Prostate gland (tissue), 2 donors: ENCODE data around the gene SPRR1B. TPM values are rescaled to one million over a fixed set of nuclear protein-coding genes. Genes with fewer than 3 reads are reported as not detected.
"Not testable (repeated sequence)": the region's sequence is repeated elsewhere in the genome, so short reads cannot be mapped to it uniquely, and the experiment has no call there.

ENCODE experiments used
- DNase-seq: peaks from one replicate; pipeline ENCODE4 v3.0.0-alpha.2; 2019; ENCODE audit warnings: low spot score
- H3K27ac ChIP-seq, 2 donors: fragments of 200-600 bp; sonication (generic); 2 replicates each; pipeline ENCODE4 v1.5.1; 2017 to 2019
- H3K27me3 ChIP-seq: fragments of 200-600 bp; sonication (generic); replicated peaks from 2 replicates; pipeline ENCODE4 v1.5.1; 2019; ENCODE audit not compliant: insufficient read depth
- H3K36me3 ChIP-seq, 2 donors: fragments of 200-600 bp; sonication (generic); 1 replicate in 1 of 2; 2 replicates in 1 of 2; pipeline versions ENCODE4 v1.5.1 to v1.8.1; 2017 to 2019
- H3K4me1 ChIP-seq: fragments of 200-600 bp; sonication (generic); replicated peaks from 2 replicates; pipeline ENCODE4 v1.5.1; 2019
- H3K4me3 ChIP-seq, 2 donors: fragments of 200-600 bp; sonication (generic); 2 replicates each; pipeline ENCODE4 v1.5.1; 2017 to 2019
- H3K9me3 ChIP-seq: fragments of 200-600 bp; sonication (generic); 2 replicates; pipeline ENCODE4 v1.5.1; 2017
- POLR2A ChIP-seq: fragments of 450-650 bp; IDR thresholded peaks from one replicate; pipeline ENCODE4 v1.6.1; 2016; ENCODE audit warnings: antibody characterized with exemption, mild to moderate bottlenecking
- POLR2AphosphoS5 ChIP-seq: sonication (generic); formaldehyde crosslinking; IDR thresholded peaks from one replicate; pipeline ENCODE4 v1.6.1; 2017; ENCODE audit warnings: antibody characterized with exemption
- whole genome bisulfite sequencing: methylation state at CpG from one replicate; pipeline ENCODE4 v1.1.5; 2018; 5-methylcytosine and 5-hydroxymethylcytosine counted together
- intact Hi-C: fragments of 100-400 bp; cut with DNase I; formaldehyde crosslinking; loops from one replicate; pipeline ENCODE4 v1.14.2; 2022
- total RNA-seq, 2 donors: library from RNA; depleted of rRNA; stranded (reverse); fragments of >200 nt; gene quantifications; one replicate each; pipeline ENCODE4 v1.1.0, GENCODE V29; 2016
- TF ChIP-seq, protein P1 (sequence below), 4 experiments: fragments of 200-600 bp in 2 of 4; fragments of 450-650 bp in 2 of 4; sonication (generic) in 2 of 4; IDR thresholded peaks; 1 replicate in 3 of 4; 2 replicates in 1 of 4; pipeline ENCODE4 v1.5.1; 2016 to 2019; ENCODE audit warnings: antibody characterized with exemption in 4 of 4, mild to moderate bottlenecking in 2 of 4, moderate library complexity in 2 of 4

The SPRR1B gene
- total RNA-seq, 2 donors from 2014 or later, result not detected

DNA sequence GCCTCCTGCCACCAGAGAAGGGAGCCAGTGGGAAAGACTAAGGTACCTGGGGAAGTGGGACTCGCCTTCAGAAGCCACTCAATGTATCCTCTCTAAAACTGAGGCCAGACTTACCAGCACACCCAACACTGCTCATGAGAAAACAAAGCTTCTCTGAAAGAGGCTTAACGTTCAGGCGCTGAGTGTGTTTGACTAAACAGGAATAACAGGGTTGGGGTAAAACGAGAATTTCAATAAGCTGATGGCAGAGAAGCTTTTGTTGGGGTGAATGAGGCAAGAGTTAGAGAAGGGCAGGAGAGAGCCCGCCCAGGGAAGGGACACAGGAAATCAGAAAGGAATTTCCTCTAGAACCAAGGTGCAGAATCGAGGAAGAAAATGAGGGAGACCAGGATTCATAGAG, 31.2 kb upstream of the SPRR1B start:
- intact Hi-C loops, result no loop called here
- 72% methylated on average over 6 of the region's 6 CpGs for WGBS

DNA sequence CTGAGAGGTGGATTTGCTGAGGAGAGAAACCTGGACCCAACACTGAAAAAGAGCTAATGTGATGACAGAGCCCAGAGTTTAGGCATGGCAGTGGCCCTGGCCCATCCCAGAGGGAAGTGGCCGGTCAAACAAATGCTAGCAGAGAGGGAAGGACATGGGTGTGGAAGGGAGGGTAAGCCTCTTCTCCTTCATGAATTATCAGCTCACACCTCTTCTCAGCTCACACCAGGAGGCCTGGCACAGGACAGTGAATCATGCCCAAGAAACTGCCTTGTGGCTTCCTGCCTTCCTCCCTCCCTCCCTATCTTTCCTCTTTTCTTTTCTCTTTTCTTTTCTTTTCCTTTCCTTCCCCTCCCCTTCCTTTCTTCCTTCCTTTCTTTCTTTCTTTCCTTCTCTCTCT, 30.7 kb upstream of the SPRR1B start:
- H3K36me3 ChIP-seq, result no peaks in the 10 kb centered on the region
- no peaks in the 10 kb centered on the region for H3K9me3 ChIP-seq
- H3K27me3 ChIP-seq, result no peaks in the 10 kb centered on the region
- TF ChIP-seq POLR2A (no peak), POLR2AphosphoS5 (no peak)
- TF ChIP-seq, protein P1, sequence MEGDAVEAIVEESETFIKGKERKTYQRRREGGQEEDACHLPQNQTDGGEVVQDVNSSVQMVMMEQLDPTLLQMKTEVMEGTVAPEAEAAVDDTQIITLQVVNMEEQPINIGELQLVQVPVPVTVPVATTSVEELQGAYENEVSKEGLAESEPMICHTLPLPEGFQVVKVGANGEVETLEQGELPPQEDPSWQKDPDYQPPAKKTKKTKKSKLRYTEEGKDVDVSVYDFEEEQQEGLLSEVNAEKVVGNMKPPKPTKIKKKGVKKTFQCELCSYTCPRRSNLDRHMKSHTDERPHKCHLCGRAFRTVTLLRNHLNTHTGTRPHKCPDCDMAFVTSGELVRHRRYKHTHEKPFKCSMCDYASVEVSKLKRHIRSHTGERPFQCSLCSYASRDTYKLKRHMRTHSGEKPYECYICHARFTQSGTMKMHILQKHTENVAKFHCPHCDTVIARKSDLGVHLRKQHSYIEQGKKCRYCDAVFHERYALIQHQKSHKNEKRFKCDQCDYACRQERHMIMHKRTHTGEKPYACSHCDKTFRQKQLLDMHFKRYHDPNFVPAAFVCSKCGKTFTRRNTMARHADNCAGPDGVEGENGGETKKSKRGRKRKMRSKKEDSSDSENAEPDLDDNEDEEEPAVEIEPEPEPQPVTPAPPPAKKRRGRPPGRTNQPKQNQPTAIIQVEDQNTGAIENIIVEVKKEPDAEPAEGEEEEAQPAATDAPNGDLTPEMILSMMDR (IDR thresholded peaks at IDR 0.05), result no peak
- H3K27ac ChIP-seq, result no peak overlapping the region
- WGBS, result 83% methylated on average over 1 of the region's 1 CpG
- DNase-seq, result no peak
- intact Hi-C loops, result no loop called here
- H3K4me3 ChIP-seq, result no peak overlapping the region
- no peaks in the 10 kb centered on the region for H3K4me1 ChIP-seq

More for the DNA sequence above, 31.2 kb upstream of the SPRR1B start:
- H3K36me3 ChIP-seq, result no peaks in the 10 kb centered on the region
- H3K4me1 ChIP-seq, result no peaks in the 10 kb centered on the region
- H3K9me3 ChIP-seq, result no peaks in the 10 kb centered on the region
- no peaks in the 10 kb centered on the region for H3K27me3 ChIP-seq
- H3K4me3 ChIP-seq, result no peak overlapping the region
- TF ChIP-seq POLR2AphosphoS5 (no peak), POLR2A (no peak)
- TF ChIP-seq, protein P1 (IDR thresholded peaks at IDR 0.05), result no peak
- no peak overlapping the region for H3K27ac ChIP-seq
- DNase-seq, result no peak

DNA sequence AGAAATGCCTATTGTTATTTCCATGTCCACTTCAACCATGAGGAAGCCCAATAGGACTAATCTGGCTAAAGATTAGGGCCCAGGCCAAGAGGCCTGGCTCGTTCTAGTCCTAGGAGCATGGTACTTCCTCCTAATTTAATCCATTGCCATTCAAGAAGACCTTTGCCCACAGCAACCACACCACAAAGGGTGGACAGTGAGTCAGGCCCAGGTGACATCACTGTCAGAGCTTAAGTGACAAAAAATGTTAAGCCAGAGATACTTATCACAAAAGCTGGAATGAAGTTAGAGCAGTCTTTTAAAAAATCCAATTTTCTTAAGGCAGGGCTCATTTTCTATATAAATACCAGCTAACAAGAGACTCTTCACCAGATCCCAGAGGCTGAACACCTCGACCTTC, 29.6 kb upstream of the SPRR1B start, which contains the start of gene SPRR3:
Gene SPRR3 (plus strand): TSS at position 368 of the 400 bp plus-strand sequence. CDS start 1,272 bp downstream, outside the sequence.
- H3K27me3 ChIP-seq, result no peaks in the 10 kb centered on the region
- H3K4me3 ChIP-seq, result no peak within 1 kb of the TSS
- H3K27ac ChIP-seq, result no peak within 1 kb of the TSS
- no peaks in the 10 kb centered on the region for H3K4me1 ChIP-seq
- H3K9me3 ChIP-seq, result no peaks in the 10 kb centered on the region
- TF ChIP-seq, protein P1 (IDR thresholded peaks at IDR 0.05), result no peak
- TF ChIP-seq POLR2AphosphoS5 (no peak), POLR2A (no peak)
- no peaks in the 10 kb centered on the region for H3K36me3 ChIP-seq
- WGBS, result 81% methylated on average over 2 of the region's 2 CpGs
- DNase-seq, result no peak
- intact Hi-C loops, result no loop called here

- H3K36me3 ChIP-seq, H3K27me3 ChIP-seq, H3K27ac ChIP-seq, intact Hi-C loops, H3K9me3 ChIP-seq, H3K4me1 ChIP-seq, H3K4me3 ChIP-seq, DNase-seq: not testable (repeated sequence)
- WGBS, result 85% methylated on average over 8 of the region's 8 CpGs
Observed at GRCh38 chr1:153011235-153011758, 19.7 kb upstream of the SPRR1B start.

DNA sequence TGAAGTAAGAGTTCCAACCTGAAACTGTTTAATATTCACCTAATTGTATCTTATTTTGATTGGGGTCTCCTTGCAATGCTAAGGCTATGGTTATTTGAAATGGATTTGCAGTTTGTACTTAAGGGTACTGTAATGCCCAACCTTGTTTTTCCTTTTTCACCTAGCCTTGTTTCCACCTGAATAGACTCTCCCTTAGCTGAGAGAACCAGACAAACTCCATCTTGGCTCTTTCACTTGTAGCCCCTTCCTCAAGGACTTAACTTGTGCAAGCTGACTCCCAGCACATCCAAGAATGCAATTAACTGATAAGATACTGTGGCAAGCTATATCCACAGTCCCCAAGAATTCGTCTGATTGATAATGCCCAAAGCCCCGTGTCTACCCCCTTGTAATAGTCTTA, 9.2 kb upstream of the SPRR1B start:
- H3K27ac ChIP-seq, DNase-seq, H3K4me3 ChIP-seq, H3K36me3 ChIP-seq, intact Hi-C loops, H3K27me3 ChIP-seq, H3K4me1 ChIP-seq, H3K9me3 ChIP-seq: not testable (repeated sequence)
- WGBS, result 26% methylated on average over 2 of the region's 2 CpGs

GRCh38 chr1:153022340-153022739, 8.7 kb upstream of the SPRR1B start:
- DNase-seq, H3K36me3 ChIP-seq, H3K4me3 ChIP-seq, H3K4me1 ChIP-seq, H3K9me3 ChIP-seq, intact Hi-C loops, H3K27ac ChIP-seq, H3K27me3 ChIP-seq: not testable (repeated sequence)
- WGBS, result 49% methylated on average over 9 of the region's 9 CpGs
